Posterior cingulate gyrus (tissue), 11 donors: ENCODE data around the gene C10orf143.
A peak's percentile ranks its signal among the peaks of the same experiment; 100 is the strongest.
"Not testable (repeated sequence)": the region's sequence is repeated elsewhere in the genome, so short reads cannot be mapped to it uniquely, and the experiment has no call there.

Experiments
- DNase-seq, 10 donors: peaks; one replicate each; pipeline versions ENCODE4 v3.0.0 to v3.0.0-alpha.2; 2020 to 2021; ENCODE audit warnings: mixed read lengths in 3 of 10
- intact Hi-C: fragments of 100-400 bp; cut with DNase I; formaldehyde crosslinking; loops from one replicate; pipeline ENCODE4 v1.15.1; 2023

The C10orf143 gene

GRCh38 chr10:130116942-130117341 lies 6.3 kb upstream of the C10orf143 start:
- intact Hi-C loops: loop anchor here (10.0 kb wide), 1 partner anchor 652 kb away; the partner anchor contains the start of gene MGMT

DNA sequence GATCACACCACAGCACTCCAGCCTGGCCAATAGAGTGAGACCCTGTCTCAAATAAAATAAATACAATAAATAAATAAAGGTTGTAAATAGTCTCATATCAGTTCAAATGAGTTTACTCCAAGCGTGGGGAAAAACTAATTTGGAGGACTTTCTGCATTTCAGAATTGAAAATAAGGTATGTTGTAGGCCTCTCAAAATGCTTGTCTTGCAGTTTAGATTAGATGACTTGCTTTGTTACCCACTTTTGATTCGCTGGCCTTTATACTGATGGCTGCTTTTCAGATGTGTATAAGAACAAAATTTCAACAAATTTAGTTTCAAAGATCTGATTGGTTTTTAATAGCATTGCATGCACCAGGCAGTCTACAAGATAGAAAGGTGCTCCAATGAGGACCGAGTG lies 2.2 kb upstream of the C10orf143 start:
- intact Hi-C loops: loop anchor here (5.0 to 10.0 kb wide), 2 partner anchors 64 to 648 kb away; partner anchors contain the start of gene MGMT
- no peak for DNase-seq

More at GRCh38 chr10:130116942-130117341, 6.3 kb upstream of the C10orf143 start:
- not testable (repeated sequence) for DNase-seq

- no peak for DNase-seq
- intact Hi-C loops: loop anchor here (1.0 to 10.0 kb wide), 4 partner anchors 15 to 647 kb away; partner anchors contain the start of genes GLRX3 and MGMT
Observed at GRCh38 chr10:130111852-130112180, 1.2 kb upstream of the C10orf143 start.

- intact Hi-C loops: loop anchor here (1.0 to 10.0 kb wide), 4 partner anchors 16 to 646 kb away; partner anchors contain the start of genes GLRX3 and MGMT
- peak; percentile 95 to 100 (median 97) for DNase-seq
Observed at GRCh38 chr10:130111113-130111851, 652 bp upstream of the C10orf143 start.

DNA sequence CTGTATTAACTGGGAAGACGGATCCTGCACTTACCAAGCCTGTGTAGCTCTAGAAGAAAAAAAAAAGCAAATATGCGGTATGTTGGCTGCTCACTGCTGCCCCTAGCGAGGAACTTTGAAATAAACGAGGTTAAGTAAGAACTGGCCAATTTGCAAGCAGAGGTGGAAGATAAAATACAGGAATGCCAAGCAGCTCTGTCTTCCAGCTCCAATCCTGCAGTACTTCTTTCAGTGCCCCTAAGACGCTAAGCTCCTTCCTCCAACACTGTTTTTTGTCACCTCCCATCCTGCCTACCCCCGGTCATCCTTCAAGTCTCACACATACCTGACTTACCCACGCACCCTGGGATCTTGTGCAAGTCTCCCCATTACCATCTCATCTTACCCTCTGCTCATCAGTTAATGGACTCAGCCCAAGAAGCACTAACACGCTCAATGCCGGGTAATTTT lies 809 bp downstream of the C10orf143 start:
- intact Hi-C loops: loop anchor here (5.0 to 10.0 kb wide), 2 partner anchors 67 to 645 kb away; partner anchors contain the start of gene MGMT

GRCh38 chr10:130108934-130109604 lies 1.6 kb downstream of the C10orf143 start:
- no peak for DNase-seq

More for the DNA sequence above, 809 bp downstream of the C10orf143 start:
- DNase-seq: peak in 7 of 10 donors; percentile 29 to 84 (median 62)

GRCh38 chr10:130108146-130108545 lies 2.5 kb downstream of the C10orf143 start:
- DNase-seq, intact Hi-C loops: not testable (repeated sequence)

More at GRCh38 chr10:130108934-130109604, 1.6 kb downstream of the C10orf143 start:
- intact Hi-C loops: no loop called here

GRCh38 chr10:130105724-130106123 lies 4.9 kb downstream of the C10orf143 start:
- intact Hi-C loops: no loop called here
- DNase-seq: no peak

DNA sequence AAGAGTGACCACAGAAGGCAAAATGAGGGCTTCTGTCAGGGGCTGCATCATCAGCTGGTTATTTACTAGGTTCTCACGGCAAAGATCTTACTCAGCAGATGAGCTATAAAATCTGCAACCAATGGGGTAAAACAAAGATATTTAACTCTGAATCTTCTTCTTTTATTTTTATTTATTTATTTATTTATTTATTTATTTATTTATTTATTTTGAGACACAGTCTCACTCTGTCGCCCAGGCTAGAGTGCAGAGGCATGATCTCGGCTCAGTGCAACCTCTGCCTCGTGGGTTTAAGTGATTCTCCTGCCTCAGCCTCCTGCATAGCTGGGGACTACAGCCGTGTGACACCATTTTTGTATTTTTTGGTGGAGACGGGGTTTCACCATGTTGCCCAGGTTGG lies 11.3 kb downstream of the C10orf143 start:
- intact Hi-C loops: no loop called here

DNA sequence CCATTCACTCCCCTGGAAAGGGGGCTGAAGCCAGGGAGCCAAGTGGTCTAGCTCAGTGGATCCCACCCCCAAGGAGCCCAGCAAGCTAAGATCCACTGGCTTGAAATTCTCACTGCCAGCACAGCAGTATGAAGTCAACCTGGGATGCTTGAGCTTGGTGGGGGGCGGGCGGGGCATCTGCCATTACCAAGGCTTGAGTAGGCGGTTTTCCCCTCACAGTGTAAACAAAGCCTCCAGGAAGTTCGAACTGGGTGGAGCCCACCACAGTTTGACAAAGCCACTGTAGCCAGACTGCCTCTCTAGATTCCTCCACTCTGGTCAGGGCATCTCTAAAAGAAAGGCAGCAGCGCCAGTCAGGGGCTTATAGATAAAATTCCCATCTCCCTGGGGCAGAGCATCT lies 20.1 kb downstream of the C10orf143 start:
- DNase-seq, intact Hi-C loops: not testable (repeated sequence)

More for the DNA sequence above, 11.3 kb downstream of the C10orf143 start:
- DNase-seq: no peak

DNA sequence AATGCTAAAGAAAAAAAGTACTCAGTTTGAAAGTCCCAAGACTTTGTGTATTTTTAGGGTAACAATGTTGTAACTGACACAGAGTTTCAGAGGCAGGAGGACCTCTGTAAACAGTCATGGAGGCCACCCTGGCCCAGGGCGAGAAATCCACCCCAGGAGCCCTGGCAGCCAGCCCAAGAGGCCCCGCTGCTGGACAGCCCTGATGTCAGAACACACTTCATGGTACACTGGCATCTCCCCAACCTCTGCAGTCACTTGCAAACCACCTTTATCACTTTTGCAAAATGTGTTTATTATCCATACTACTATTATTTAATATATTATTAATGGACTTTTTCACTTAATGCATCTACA lies 30.2 kb downstream of the C10orf143 start:
- DNase-seq: no peak
- intact Hi-C loops: no loop called here

DNA sequence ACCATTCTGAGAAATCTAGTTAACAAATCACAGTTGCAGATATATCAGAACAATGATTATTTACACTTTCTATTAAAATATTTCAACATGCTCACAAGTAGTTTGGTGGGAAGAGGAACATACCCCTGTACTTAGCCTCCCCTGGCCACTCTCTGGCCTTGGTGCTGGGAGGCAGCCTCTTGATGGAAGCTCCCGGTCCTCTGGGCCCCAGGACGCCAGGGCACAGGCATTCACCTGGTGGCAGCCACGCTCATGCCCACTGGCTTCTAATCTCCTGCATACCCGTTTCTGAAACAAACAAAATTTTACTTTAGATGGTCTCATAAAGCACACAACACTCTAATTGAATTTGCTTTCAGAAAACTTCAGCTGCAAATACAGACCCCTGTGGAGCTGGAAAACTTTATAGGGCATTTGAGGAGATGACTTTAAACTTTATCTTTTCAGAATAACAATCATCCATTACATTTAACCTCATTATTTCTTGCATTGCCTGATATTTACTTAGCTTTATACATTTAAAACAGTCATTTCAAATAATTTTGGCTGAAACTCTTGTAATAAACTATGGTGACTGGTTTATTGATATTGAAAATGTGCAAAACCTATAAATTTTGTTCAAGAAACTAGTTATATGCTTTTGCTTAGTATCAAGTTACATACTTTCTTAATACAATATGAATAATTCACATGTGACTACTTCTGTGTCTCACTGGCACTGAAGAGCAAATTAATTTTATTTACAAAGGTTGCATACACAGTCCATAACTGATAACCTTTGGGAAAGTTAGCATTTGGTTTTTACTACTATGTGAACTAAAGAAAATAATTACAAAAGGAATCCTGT lies 30.8 kb downstream of the C10orf143 start:
- intact Hi-C loops: no loop called here
- DNase-seq: no peak

- intact Hi-C loops: no loop called here
Observed at GRCh38 chr10:130078120-130078519, 32.5 kb downstream of the C10orf143 start.

GRCh38 chr10:130076681-130077080 lies 33.9 kb downstream of the C10orf143 start:
- intact Hi-C loops: no loop called here
- no peak for DNase-seq

More at GRCh38 chr10:130078120-130078519, 32.5 kb downstream of the C10orf143 start:
- no peak for DNase-seq

- DNase-seq: no peak
Observed at GRCh38 chr10:130074639-130075038, 36.0 kb downstream of the C10orf143 start.

DNA sequence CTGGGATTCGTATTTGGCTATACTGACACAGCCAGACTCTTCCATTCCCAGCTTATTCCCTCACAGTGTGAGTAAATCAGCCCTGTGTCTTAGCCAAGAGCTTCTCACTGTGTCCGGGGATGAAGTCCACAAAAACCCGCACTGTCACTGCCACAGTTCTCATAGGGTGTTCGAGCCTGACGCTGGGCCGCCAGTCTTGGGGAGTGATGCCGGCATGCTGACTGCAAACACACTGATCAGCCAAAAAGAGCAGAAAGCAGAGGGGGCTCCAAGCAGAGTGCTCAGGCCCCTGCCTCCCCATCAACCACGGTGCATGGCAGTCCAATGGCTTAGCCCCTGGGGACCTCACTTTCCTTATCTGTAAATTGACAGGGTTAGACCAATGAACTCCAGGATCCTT lies 36.7 kb downstream of the C10orf143 start:
- intact Hi-C loops: no loop called here
- DNase-seq: peak in 2 of 10 donors; percentile 74

More at GRCh38 chr10:130074639-130075038, 36.0 kb downstream of the C10orf143 start:
- intact Hi-C loops: no loop called here

- intact Hi-C loops: no loop called here
- no peak for DNase-seq
Observed at GRCh38 chr10:130072247-130072646, 38.4 kb downstream of the C10orf143 start.

DNA sequence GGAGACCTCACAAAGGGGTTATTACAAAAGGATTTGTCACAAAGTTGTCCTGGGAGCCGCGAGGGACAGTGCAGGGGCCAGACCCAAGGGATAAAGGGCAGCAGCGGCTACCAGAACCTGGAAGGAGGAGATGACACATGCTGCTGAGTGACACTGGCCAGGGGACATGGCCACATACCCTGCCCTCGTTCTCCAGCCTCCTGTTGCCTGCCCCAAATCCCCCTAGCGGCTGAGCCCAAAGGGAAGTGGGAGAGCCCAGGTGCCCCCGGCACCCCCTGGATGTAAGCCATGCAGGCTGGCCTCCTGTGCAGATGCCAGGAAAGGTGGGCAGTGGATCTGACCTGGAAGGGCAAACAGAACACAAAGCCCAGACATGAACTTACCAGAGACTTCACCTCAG lies 42.7 kb downstream of the C10orf143 start:
- intact Hi-C loops: no loop called here

GRCh38 chr10:130066743-130067142 lies 43.9 kb downstream of the C10orf143 start:
- no peak for DNase-seq
- intact Hi-C loops: no loop called here

More for the DNA sequence above, 42.7 kb downstream of the C10orf143 start:
- peak in 1 of 10 donors; percentile 54 for DNase-seq

- intact Hi-C loops: no loop called here
- DNase-seq: no peak
Observed at GRCh38 chr10:130065251-130065650, 45.4 kb downstream of the C10orf143 start.
